ENCODE results near the gene FAM240A.
"Not testable (repeated sequence)": the region's sequence is repeated elsewhere in the genome, so short reads cannot be mapped to it uniquely, and the experiment has no call there.

Gene FAM240A

GRCh38 chr3:46612324-46612723, at the start of gene FAM240A:
TSS of gene FAM240A (plus strand) at chr3:46612525. CDS start at chr3:46612684, 159 bp downstream.
- no peak for DNase-seq

- no peak for DNase-seq
Observed at GRCh38 chr3:46564190-46565021, 47.9 kb upstream of the FAM240A start.

- DNase-seq, result no peak
Observed at GRCh38 chr3:46565077-46565476, 47.2 kb upstream of the FAM240A start.

GRCh38 chr3:46565607-46566039, 46.7 kb upstream of the FAM240A start:
- DNase-seq, result no peak

GRCh38 chr3:46566040-46566641, 46.2 kb upstream of the FAM240A start, which contains the start of gene LRRC2:
TSS of gene LRRC2 (minus strand) at chr3:46566302. CDS start at chr3:46551591, 14,711 bp downstream.
- no peak for DNase-seq

- no peak for DNase-seq
Observed at GRCh38 chr3:46571684-46572083, 40.6 kb upstream of the FAM240A start.

GRCh38 chr3:46573701-46574100, 38.6 kb upstream of the FAM240A start:
- no peak for DNase-seq

- no peak for DNase-seq
Observed at GRCh38 chr3:46574243-46574646, 38.1 kb upstream of the FAM240A start.

GRCh38 chr3:46574881-46575576, 37.3 kb upstream of the FAM240A start:
- no peak for DNase-seq

- DNase-seq, result no peak
Observed at GRCh38 chr3:46575577-46576222, 36.6 kb upstream of the FAM240A start.

- DNase-seq, result no peak
Observed at GRCh38 chr3:46576386-46576785, 35.9 kb upstream of the FAM240A start.

- no peak for DNase-seq
Observed at GRCh38 chr3:46576879-46577278, 35.4 kb upstream of the FAM240A start.

- DNase-seq, result not testable (repeated sequence)
Observed at GRCh38 chr3:46577580-46578249, 34.6 kb upstream of the FAM240A start.

GRCh38 chr3:46578973-46579755, 33.2 kb upstream of the FAM240A start:
- DNase-seq, result no peak

GRCh38 chr3:46579756-46580286, 32.5 kb upstream of the FAM240A start:
- no peak for DNase-seq

- DNase-seq, result no peak
Observed at GRCh38 chr3:46580675-46581074, 31.6 kb upstream of the FAM240A start.

- no peak for DNase-seq
Observed at GRCh38 chr3:46584598-46585467, 27.5 kb upstream of the FAM240A start.

GRCh38 chr3:46585799-46586693, 26.3 kb upstream of the FAM240A start:
- DNase-seq, result no peak

- DNase-seq, result no peak
Observed at GRCh38 chr3:46586738-46587246, 25.5 kb upstream of the FAM240A start.

Data from NCI-H1417 treated with DMSO at 0.1 percent for 48 hours (cell line).